ENCODE data around the gene ADCY3. TPM values are rescaled to one million over a fixed set of nuclear protein-coding genes. Genes with fewer than 3 reads are reported as not detected.

ADCY3 gene
- total and polyA plus RNA-seq, 12 donors = 5.3 to 50.8 (median 13.1) TPM

DNA sequence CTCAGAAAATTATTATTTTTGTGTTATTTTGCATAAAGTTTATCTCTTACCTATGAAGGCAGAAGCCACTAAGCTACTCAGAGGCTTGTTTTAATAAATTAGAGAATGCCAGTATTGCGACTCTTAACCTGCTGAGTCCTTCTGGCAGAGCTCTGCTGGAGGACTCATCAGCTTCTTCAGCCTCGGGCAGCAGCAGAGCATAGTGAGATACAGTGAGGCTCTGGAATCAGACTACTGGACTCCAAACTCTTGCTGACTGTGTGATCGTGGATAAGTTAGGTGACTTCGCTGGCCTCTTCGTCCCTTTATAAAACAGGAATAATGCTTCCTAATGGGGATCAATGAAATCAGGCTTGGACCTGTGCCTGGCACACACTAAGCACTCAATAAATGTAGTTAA is 128.6 kb downstream of the ADCY3 start:
- Histone ChIP-seq H3K4me1 (peaks cover 0 to 23% (median 14%) of the 10 kb centered on the region in 9 donors), H3K27me3 (no peaks in the 10 kb centered on the region), H3K9me3 (no peaks in the 10 kb centered on the region), H3K4me3 (no peak overlapping the region), H3K36me3 (peaks cover 0 to 11% (median 0%) of the 10 kb centered on the region in 9 donors), H3K27ac (no peak overlapping the region)
- ATAC-seq (no peak), DNase-seq (no peak)
- 96 to 97% methylated on average over 5 of the region's 5 CpGs for WGBS, 2 donors
- intact Hi-C loops (cut with DNase I) = loop anchor here in 1 of 10 donors (5.0 kb wide), 1 partner anchor 299 kb away; the partner anchor contains the start of gene NCOA1
- TF ChIP-seq, protein P1, sequence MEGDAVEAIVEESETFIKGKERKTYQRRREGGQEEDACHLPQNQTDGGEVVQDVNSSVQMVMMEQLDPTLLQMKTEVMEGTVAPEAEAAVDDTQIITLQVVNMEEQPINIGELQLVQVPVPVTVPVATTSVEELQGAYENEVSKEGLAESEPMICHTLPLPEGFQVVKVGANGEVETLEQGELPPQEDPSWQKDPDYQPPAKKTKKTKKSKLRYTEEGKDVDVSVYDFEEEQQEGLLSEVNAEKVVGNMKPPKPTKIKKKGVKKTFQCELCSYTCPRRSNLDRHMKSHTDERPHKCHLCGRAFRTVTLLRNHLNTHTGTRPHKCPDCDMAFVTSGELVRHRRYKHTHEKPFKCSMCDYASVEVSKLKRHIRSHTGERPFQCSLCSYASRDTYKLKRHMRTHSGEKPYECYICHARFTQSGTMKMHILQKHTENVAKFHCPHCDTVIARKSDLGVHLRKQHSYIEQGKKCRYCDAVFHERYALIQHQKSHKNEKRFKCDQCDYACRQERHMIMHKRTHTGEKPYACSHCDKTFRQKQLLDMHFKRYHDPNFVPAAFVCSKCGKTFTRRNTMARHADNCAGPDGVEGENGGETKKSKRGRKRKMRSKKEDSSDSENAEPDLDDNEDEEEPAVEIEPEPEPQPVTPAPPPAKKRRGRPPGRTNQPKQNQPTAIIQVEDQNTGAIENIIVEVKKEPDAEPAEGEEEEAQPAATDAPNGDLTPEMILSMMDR (IDR thresholded peaks at IDR 0.05) = no peak

DNA sequence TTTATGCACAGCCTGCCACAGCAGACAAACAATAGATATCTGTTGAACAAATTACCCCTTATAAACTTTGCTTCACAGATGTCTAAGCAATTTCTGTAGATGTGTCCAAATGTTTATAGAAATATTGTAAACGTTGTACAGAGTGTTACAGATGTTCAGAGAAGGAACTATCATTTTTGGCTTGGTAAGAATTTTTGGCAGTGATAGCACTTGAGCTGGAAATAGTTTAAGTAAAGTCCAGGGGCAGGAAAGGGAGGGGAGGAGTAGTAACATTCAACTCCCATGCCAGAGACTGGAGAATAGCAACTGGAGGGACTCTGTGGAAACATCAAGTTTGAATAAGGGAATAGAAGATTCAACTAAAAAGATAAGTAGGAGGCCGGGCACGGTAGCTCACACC is 131.2 kb downstream of the ADCY3 start:
- H3K4me1 ChIP-seq = peaks cover 0 to 18% (median 9%) of the 10 kb centered on the region in 9 donors
- intact Hi-C loops (cut with DNase I) = no loop called here
- H3K36me3 ChIP-seq = peaks cover 0 to 11% (median 0%) of the 10 kb centered on the region in 9 donors
- DNase-seq (no peak), ATAC-seq (no peak)
- no peaks in the 10 kb centered on the region for H3K9me3 ChIP-seq
- no peaks in the 10 kb centered on the region for H3K27me3 ChIP-seq
- 45 to 51% methylated on average over 3 of the region's 3 CpGs for WGBS, 2 donors
- no peak overlapping the region for H3K4me3 ChIP-seq
- TF ChIP-seq, protein P1 (IDR thresholded peaks at IDR 0.05) = no peak
- no peak overlapping the region for H3K27ac ChIP-seq

DNA sequence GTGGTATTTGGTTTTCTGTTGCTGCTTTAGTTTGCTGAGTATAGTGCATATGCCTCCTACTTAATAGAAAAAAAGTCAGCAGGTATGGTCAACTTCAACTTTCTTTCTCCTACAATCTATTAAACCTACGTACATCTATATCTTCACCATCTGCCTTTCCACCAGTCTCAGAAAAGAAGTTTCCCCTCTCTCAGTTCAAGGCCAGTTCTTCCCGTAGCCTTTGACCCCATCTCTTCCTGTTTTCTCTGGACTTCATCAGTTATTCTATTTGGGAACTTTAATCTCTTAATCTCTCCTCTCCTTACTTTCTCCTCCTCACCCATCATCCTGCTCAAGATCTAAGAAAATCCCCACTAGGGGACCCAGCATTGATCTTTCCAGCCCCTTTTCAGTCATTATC is 132.5 kb downstream of the ADCY3 start:
- Histone ChIP-seq H3K4me1 (peaks cover 0 to 13% (median 6%) of the 10 kb centered on the region in 9 donors), H3K36me3 (peaks cover 0 to 11% (median 0%) of the 10 kb centered on the region in 9 donors), H3K27ac (no peak overlapping the region), H3K27me3 (no peaks in the 10 kb centered on the region), H3K9me3 (no peaks in the 10 kb centered on the region), H3K4me3 (no peak overlapping the region)
- no peak for DNase-seq
- no peak for ATAC-seq
- intact Hi-C loops (cut with DNase I) = no loop called here
- TF ChIP-seq, protein P1 (IDR thresholded peaks at IDR 0.05) = no peak
- 59 to 62% methylated on average over 2 of the region's 2 CpGs for WGBS, 2 donors

DNA sequence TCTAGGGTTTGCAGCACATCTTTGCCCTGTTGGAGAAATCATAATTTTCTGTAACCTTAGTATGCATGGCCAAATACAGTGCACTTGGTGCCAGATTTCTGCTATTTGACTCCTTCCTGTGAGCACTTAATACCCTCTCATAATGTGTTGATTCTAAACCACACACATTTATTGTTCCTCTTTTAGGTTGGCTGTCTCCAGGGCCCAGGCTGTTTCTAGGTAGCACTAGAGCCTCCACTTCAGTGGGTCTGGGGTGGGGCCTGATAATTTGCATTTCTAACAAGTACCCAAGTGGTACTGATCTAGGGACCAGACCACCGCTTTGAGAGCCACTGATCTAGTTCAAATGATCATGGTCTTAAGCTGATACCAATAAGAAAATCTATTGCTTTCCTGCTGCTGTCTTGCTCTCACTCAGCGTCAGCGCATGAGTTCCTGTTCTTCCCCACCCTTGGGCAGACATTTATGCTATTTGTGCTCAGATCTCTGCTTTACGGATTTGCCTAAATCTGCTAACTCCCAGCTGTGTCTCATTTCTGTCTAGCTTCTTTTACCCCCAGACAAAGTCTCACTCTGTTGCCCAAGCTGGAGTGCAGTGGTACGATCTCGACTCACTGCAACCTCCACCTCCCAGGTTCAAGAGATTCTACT is 134.2 kb downstream of the ADCY3 start:
- Histone ChIP-seq H3K36me3 (peaks cover 0 to 11% (median 0%) of the 10 kb centered on the region in 9 donors), H3K27ac (no peak overlapping the region), H3K4me3 (no peak overlapping the region), H3K9me3 (no peaks in the 10 kb centered on the region), H3K27me3 (no peaks in the 10 kb centered on the region), H3K4me1 (peaks cover 0 to 10% (median 0%) of the 10 kb centered on the region in 9 donors)
- TF ChIP-seq, protein P1 (IDR thresholded peaks at IDR 0.05) = no peak
- DNase-seq (no peak), ATAC-seq (peak in 2 of 8 donors; percentile 20 to 41)
- intact Hi-C loops (cut with DNase I) = no loop called here
- WGBS, 2 donors = 88 to 90% methylated on average over 6 of the region's 6 CpGs

All from heart right ventricle (tissue), 16 donors.